Ovary (tissue), 3 donors: Measurements from ENCODE around the gene STX2.

Experiments
- POLR2A ChIP-seq: fragments of 450-650 bp; IDR thresholded peaks from one replicate; pipeline ENCODE4 v1.6.1; 2017; ENCODE audit warnings: antibody characterized with exemption, mild to moderate bottlenecking, moderate library complexity
- TF ChIP-seq, protein P1 (sequence below), 3 donors: fragments of 450-650 bp in 2 of 3; fragments of 200-600 bp in 1 of 3; IDR thresholded peaks; one replicate each; pipeline versions ENCODE4 v1.5.1 to v1.8.0; 2016 to 2022; ENCODE audit warnings: antibody characterized with exemption in 3 of 3, mild to moderate bottlenecking in 1 of 3
- donor health status: DM: no; HTN: no; CAD: no.

DNA sequence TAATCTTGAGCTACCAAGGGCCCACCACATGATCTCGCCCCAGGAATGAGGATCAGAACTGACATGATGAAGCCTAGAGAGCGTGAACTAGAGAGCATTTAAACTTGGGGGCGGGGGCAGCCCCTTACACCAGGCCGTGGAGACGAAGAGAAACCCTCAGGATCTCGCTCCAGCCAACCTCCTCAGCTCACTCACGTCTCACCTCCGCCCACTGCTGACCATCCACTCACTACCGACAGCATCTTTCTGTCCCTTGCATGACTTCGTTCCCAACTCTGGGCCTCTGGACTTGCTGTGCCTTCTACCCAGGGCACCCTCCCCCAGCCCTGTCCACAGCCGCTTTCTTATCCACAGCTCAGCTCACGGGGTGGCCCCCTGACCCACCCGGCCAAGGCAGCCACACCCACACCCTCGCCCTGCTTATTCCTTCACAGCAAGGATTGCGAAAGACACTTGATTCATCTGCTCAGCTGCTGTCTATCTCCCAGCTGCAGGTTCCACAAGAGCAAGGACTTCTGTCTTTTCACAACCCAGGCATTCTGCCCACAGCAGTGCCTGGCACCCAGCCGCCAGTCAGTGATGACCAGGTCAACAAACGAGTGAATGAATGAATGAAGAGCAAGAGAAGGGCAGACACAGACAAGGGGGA, 6.4 kb downstream of the STX2 start:
- TF ChIP-seq, protein P1, sequence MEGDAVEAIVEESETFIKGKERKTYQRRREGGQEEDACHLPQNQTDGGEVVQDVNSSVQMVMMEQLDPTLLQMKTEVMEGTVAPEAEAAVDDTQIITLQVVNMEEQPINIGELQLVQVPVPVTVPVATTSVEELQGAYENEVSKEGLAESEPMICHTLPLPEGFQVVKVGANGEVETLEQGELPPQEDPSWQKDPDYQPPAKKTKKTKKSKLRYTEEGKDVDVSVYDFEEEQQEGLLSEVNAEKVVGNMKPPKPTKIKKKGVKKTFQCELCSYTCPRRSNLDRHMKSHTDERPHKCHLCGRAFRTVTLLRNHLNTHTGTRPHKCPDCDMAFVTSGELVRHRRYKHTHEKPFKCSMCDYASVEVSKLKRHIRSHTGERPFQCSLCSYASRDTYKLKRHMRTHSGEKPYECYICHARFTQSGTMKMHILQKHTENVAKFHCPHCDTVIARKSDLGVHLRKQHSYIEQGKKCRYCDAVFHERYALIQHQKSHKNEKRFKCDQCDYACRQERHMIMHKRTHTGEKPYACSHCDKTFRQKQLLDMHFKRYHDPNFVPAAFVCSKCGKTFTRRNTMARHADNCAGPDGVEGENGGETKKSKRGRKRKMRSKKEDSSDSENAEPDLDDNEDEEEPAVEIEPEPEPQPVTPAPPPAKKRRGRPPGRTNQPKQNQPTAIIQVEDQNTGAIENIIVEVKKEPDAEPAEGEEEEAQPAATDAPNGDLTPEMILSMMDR (IDR thresholded peaks at IDR 0.05), result no peak
- no peak for TF ChIP-seq POLR2A
